ENCODE data around the gene ROBO1. TPM values are rescaled to one million over a fixed set of nuclear protein-coding genes. Genes with fewer than 3 reads are reported as not detected.

Gene ROBO1
- total and polyA plus RNA-seq, 2 of the 13 experiments (the other 11 are each of a cell fraction or from before 2014, with no cell fraction given) = 52.2 to 71.0 TPM

GRCh38 chr3:79018671-79019136 lies 749.1 kb downstream of the ROBO1 start (continued):
- TF ChIP-seq KDM5B (CRISPR knock-in tag; IDR thresholded peaks at IDR 0.05; ENCODE audit: borderline replicate concordance) = no peak; the same call in 1 of the 2 replicates
- TF ChIP-seq, protein P1, sequence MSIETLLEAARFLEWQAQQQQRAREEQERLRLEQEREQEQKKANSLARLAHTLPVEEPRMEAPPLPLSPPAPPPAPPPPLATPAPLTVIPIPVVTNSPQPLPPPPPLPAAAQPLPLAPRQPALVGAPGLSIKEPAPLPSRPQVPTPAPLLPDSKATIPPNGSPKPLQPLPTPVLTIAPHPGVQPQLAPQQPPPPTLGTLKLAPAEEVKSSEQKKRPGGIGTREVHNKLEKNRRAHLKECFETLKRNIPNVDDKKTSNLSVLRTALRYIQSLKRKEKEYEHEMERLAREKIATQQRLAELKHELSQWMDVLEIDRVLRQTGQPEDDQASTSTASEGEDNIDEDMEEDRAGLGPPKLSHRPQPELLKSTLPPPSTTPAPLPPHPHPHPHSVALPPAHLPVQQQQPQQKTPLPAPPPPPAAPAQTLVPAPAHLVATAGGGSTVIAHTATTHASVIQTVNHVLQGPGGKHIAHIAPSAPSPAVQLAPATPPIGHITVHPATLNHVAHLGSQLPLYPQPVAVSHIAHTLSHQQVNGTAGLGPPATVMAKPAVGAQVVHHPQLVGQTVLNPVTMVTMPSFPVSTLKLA (IDR thresholded peaks at IDR 0.05) = no peak
- TF ChIP-seq CEBPZ (IDR thresholded peaks at IDR 0.05; ENCODE audit: low read length) = no peak
- TF ChIP-seq ATM (IDR thresholded peaks at IDR 0.05; ENCODE audit: borderline replicate concordance) = no peak
- TF ChIP-seq ARNTL (CRISPR knock-in tag; IDR thresholded peaks at IDR 0.05) = peak; percentile 31
- TF ChIP-seq, protein P2, sequence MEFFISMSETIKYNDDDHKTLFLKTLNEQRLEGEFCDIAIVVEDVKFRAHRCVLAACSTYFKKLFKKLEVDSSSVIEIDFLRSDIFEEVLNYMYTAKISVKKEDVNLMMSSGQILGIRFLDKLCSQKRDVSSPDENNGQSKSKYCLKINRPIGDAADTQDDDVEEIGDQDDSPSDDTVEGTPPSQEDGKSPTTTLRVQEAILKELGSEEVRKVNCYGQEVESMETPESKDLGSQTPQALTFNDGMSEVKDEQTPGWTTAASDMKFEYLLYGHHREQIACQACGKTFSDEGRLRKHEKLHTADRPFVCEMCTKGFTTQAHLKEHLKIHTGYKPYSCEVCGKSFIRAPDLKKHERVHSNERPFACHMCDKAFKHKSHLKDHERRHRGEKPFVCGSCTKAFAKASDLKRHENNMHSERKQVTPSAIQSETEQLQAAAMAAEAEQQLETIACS (CRISPR knock-in tag; IDR thresholded peaks at IDR 0.05) = no peak
- TF ChIP-seq ZNF12 (CRISPR knock-in tag; IDR thresholded peaks at IDR 0.05) = no peak
- TF ChIP-seq PATZ1 (CRISPR knock-in tag; IDR thresholded peaks at IDR 0.05) = no peak
- no peak for TF ChIP-seq ZBTB39 (CRISPR knock-in tag; IDR thresholded peaks at IDR 0.05)
- no peak for TF ChIP-seq ZNF83 (CRISPR knock-in tag; IDR thresholded peaks at IDR 0.05; ENCODE audit: borderline replicate concordance)
- no peak for TF ChIP-seq HMGA1 (CRISPR knock-in tag; conservative IDR thresholded peaks at IDR 0.05)
- no peak for TF ChIP-seq ZNF766 (CRISPR knock-in tag; IDR thresholded peaks at IDR 0.05; ENCODE audit: borderline replicate concordance)
- TF ChIP-seq PRPF4 (IDR thresholded peaks at IDR 0.05; ENCODE audit: low read depth, low read length, poor library complexity, severe bottlenecking) = no peak
- TF ChIP-seq ZNF292 (CRISPR knock-in tag; IDR thresholded peaks at IDR 0.05; ENCODE audit: borderline replicate concordance, low read depth) = peak; percentile 43; the same call in 1 of the 2 replicates
- no peak for TF ChIP-seq PRDM10 (CRISPR knock-in tag; IDR thresholded peaks at IDR 0.05; ENCODE audit: low read depth)
